ENCODE data around the gene RASSF8. TPM values are rescaled to one million over a fixed set of nuclear protein-coding genes. Genes with fewer than 3 reads are reported as not detected.

Gene RASSF8
- total and polyA plus RNA-seq, 2 donors from 2014 or later = 12.0 to 52.8 TPM

GRCh38 chr12:25938581-25938980 is 19.9 kb upstream of the RASSF8 start:
- intact Hi-C loops (cut with DNase I) = no loop called here
- H3K27ac ChIP-seq (ENCODE audit: low read depth in 2 of 2, low read length in 2 of 2) = no peak overlapping the region
- DNase-seq (no peak), FAIRE-seq (no peak)
- no peak for TF ChIP-seq CTCF (IDR thresholded peaks at IDR 0.05; ENCODE audit: borderline replicate concordance, extremely low read depth, insufficient read depth)
- peaks cover 0 to 2% (median 0%) of the 10 kb centered on the region in 3 donors for H3K4me1 ChIP-seq (ENCODE audit: control insufficient read depth in 2 of 3, insufficient read depth in 2 of 3, low read depth in 1 of 3, low read length in 3 of 3)
- H3K27me3 ChIP-seq (ENCODE audit: control insufficient read depth, insufficient read depth, low read length) = no peaks in the 10 kb centered on the region
- H3K4me3 ChIP-seq (ENCODE audit: low read length in 3 of 3) = no peak overlapping the region
- H3K36me3 ChIP-seq (ENCODE audit: control insufficient read depth in 2 of 3, insufficient read depth in 3 of 3, low read length in 3 of 3) = no peaks in the 10 kb centered on the region
- no peaks in the 10 kb centered on the region for H3K9me3 ChIP-seq (ENCODE audit: control insufficient read depth in 2 of 3, insufficient read depth in 1 of 3, low read length in 3 of 3)
- no peak overlapping the region for H3K9ac ChIP-seq (ENCODE audit: low read length in 3 of 3)

GRCh38 chr12:25939606-25940005 is 18.9 kb upstream of the RASSF8 start:
- Histone ChIP-seq H3K36me3 (ENCODE audit: control insufficient read depth in 2 of 3, insufficient read depth in 3 of 3, low read length in 3 of 3) (no peaks in the 10 kb centered on the region), H3K4me3 (ENCODE audit: low read length in 3 of 3) (no peak overlapping the region), H3K9me3 (ENCODE audit: control insufficient read depth in 2 of 3, insufficient read depth in 1 of 3, low read length in 3 of 3) (no peaks in the 10 kb centered on the region), H3K4me1 (ENCODE audit: control insufficient read depth in 2 of 3, insufficient read depth in 2 of 3, low read depth in 1 of 3, low read length in 3 of 3) (peaks cover 0 to 2% (median 0%) of the 10 kb centered on the region in 3 donors), H3K9ac (ENCODE audit: low read length in 3 of 3) (no peak overlapping the region), H3K27me3 (ENCODE audit: control insufficient read depth, insufficient read depth, low read length) (no peaks in the 10 kb centered on the region), H3K27ac (ENCODE audit: low read depth in 2 of 2, low read length in 2 of 2) (no peak overlapping the region)
- DNase-seq (no peak), FAIRE-seq (no peak)
- no peak for TF ChIP-seq CTCF (IDR thresholded peaks at IDR 0.05; ENCODE audit: borderline replicate concordance, extremely low read depth, insufficient read depth)
- intact Hi-C loops (cut with DNase I) = no loop called here

- H3K4me3 ChIP-seq (ENCODE audit: low read length in 3 of 3) = no peak overlapping the region
- no peak for TF ChIP-seq CTCF (IDR thresholded peaks at IDR 0.05; ENCODE audit: borderline replicate concordance, extremely low read depth, insufficient read depth)
- no peaks in the 10 kb centered on the region for H3K27me3 ChIP-seq (ENCODE audit: control insufficient read depth, insufficient read depth, low read length)
- H3K27ac ChIP-seq (ENCODE audit: low read depth in 2 of 2, low read length in 2 of 2) = no peak overlapping the region
- intact Hi-C loops (cut with DNase I) = no loop called here
- no peaks in the 10 kb centered on the region for H3K9me3 ChIP-seq (ENCODE audit: control insufficient read depth in 2 of 3, insufficient read depth in 1 of 3, low read length in 3 of 3)
- DNase-seq (no peak), FAIRE-seq (no peak)
- no peaks in the 10 kb centered on the region for H3K36me3 ChIP-seq (ENCODE audit: control insufficient read depth in 2 of 3, insufficient read depth in 3 of 3, low read length in 3 of 3)
- H3K4me1 ChIP-seq (ENCODE audit: control insufficient read depth in 2 of 3, insufficient read depth in 2 of 3, low read depth in 1 of 3, low read length in 3 of 3) = no peaks in the 10 kb centered on the region
- no peak overlapping the region for H3K9ac ChIP-seq (ENCODE audit: low read length in 3 of 3)
Measured at GRCh38 chr12:25940886-25941285, 17.6 kb upstream of the RASSF8 start.

- no peak for TF ChIP-seq CTCF (IDR thresholded peaks at IDR 0.05; ENCODE audit: borderline replicate concordance, extremely low read depth, insufficient read depth)
- Histone ChIP-seq H3K4me3 (ENCODE audit: low read length in 3 of 3) (no peak overlapping the region), H3K27me3 (ENCODE audit: control insufficient read depth, insufficient read depth, low read length) (no peaks in the 10 kb centered on the region), H3K4me1 (ENCODE audit: control insufficient read depth in 2 of 3, insufficient read depth in 2 of 3, low read depth in 1 of 3, low read length in 3 of 3) (no peaks in the 10 kb centered on the region), H3K36me3 (ENCODE audit: control insufficient read depth in 2 of 3, insufficient read depth in 3 of 3, low read length in 3 of 3) (no peaks in the 10 kb centered on the region), H3K27ac (ENCODE audit: low read depth in 2 of 2, low read length in 2 of 2) (no peak overlapping the region), H3K9me3 (ENCODE audit: control insufficient read depth in 2 of 3, insufficient read depth in 1 of 3, low read length in 3 of 3) (no peaks in the 10 kb centered on the region), H3K9ac (ENCODE audit: low read length in 3 of 3) (no peak overlapping the region)
- intact Hi-C loops (cut with DNase I) = no loop called here
- no peak for FAIRE-seq
- no peak for DNase-seq
Measured at GRCh38 chr12:25942709-25943108, 15.8 kb upstream of the RASSF8 start.

Measured in kidney (tissue), 14 donors.